Renal pelvis (tissue), 4 donors: ENCODE measurements around the gene HOXD3. TPM values are rescaled to one million over a fixed set of nuclear protein-coding genes. Genes with fewer than 3 reads are reported as not detected.

Experiments used
- DNase-seq: peaks from one replicate; pipeline ENCODE4 v3.0.0-alpha.2; 2013
- polyA plus RNA-seq, 3 donors: library from polyadenylated mRNA; unstranded; fragments of 120-200 nt; gene quantifications; one replicate each; pipeline ENCODE4 v1.2.1, GENCODE V29; 2013; ENCODE audit not compliant: insufficient read length in 3 of 3

HOXD3 gene
- polyA plus RNA-seq, 3 donors: 26.0 to 32.8 (median 28.9) TPM

DNA sequence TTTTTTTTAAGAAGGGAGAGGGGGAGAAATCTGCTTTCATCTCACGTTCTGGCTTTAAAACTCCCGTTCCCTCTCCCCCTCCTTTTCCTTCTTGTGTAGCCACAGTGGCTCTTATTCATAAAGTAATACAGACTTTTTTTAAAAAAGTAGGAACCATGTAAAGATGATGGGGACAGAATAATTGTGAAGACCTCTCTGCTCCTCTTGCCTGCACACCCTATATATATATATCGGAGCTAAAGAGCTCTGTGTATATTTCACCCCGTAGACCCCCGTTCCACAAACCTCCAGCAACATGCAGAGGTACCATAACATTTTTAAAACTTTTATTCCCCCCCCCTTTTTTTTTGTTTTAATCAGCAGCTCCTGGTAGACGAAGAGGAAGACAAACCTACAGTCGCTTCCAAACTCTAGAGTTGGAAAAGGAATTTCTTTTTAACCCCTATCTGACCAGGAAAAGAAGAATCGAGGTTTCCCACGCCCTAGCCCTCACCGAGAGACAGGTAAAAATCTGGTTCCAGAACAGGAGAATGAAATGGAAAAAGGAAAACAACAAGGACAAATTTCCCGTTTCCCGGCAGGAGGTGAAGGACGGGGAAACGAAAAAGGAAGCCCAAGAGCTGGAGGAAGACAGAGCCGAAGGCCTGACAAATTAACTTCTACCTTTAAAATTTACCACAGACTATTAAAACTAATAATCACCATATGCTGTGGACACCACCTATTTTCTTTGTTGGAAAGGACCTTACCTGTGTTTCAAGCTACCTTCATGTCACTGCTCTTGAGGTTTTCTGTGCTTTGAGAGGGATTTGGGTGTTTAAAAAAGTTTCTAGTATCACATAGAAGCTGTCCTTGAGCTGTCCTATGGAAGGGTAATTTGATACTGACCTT, 25.9 kb upstream of the HOXD3 start:
- DNase-seq: no peak

DNA sequence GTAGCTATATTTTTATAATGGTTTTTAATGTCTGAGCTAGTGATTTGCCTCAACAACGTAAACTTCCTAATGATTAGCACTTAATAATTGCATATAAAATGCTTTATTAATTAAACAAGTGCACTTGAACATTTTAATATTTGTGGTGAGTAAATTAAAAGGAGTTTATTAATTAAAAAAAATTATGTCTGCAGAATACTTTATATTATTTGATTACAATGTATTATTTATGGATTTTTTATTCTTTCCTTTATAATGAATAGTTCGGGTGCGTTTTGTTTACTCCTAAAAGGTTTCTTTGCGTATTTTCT, 25.3 kb upstream of the HOXD3 start:
- no peak for DNase-seq

DNA sequence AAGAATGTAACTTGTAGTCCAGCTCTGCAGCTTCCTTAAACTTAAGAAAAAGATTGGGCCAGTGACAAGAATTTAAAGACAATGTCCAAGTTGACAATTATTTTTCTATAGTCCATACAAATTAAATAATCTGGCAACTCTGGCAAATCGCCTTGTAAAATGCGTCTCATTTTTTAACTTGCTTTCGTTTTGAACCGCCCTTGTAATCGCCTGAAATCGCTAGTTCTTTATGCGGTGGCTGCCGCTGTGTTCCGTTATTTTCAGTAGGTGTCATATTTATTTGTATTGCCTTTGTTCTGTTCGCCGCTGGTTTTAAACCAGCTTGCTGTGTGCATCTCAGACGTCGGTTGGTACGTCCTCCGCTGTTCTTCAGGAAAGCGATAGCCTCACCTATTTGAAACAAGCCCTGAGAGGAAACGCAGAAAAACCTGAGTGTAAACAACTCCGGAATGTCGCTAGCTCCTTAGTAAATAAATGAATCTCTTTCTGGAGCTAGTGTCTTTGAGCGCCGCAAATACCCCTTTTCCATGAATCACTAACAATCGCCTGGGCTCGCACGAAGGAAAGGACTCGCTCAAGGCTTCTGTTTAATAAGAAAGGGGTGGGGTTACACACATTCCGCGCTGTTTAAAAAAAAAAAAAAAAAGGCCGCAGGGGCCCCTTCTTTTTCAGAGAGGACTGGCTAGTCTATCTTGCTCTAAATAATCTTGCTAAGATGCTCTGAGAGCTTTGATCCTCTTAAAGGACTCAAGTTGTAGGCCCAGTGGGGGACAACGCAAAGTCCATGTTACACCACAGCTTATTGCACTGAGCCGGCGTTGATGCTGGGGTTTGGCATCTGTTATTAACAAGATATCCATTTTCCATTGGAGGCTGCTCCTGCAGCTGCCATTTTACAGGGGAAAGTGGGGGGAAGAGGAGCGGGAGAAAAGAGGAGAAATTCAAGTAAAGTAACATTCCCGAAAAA, 24.6 kb upstream of the HOXD3 start:
- DNase-seq: no peak

DNA sequence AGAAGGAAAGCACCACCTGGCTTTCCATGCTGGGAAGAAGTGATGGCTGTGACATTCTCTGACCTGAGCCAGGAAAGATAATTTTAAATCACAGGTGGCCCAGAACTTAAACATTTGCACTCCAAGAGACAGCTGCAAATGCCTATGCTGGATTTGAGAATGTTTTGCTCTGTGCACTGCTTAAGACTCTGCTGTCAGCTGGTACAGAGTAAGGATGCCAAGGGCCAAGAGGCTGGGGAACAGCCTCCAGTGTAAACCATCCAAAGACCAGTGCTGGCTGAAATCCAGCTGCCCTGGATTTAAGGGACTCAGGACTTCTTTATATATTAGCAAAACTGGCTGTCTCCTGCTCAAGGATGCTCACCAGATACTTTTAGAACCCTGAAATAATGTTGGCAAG, 23.7 kb upstream of the HOXD3 start:
- no peak for DNase-seq

DNA sequence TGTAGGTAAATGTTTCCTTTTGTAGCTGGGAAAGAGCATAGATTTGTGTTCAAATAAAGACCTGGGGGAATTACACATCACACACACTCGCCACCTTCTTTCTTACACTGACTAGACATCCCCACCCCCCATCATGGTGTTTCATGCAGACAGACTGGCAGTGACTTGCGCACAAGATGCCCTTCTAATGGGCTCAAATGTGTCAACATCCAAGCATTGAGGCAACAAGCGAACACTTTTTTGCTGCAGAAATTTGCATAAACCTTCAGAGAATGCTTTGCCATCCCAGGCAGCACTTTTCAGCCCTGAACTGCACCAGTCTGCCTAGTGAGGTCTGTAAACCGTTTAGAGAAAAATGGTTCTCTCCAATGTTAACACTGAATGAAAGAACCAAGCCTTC, 23.1 kb upstream of the HOXD3 start:
- DNase-seq: no peak

DNA sequence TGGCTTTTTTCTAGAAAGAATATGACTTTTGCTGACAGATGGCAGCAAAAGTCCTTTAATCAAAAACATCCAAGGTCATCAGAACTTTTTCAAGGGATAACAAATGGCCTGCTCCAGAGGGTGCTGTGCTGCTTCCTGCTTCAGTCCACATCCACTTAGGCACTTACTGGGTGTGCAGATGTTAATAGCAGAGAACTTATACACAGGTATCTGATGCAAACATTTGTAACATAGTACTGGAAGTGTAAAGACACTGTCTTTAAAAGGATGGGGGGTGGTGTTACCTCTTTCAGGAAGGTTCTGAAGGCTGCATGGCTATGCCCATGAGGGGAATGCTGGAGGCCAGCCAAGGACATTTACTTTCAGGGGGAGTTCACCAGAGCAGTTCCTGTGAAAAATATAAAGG, 22.1 kb upstream of the HOXD3 start:
- DNase-seq: peak; percentile 82

DNA sequence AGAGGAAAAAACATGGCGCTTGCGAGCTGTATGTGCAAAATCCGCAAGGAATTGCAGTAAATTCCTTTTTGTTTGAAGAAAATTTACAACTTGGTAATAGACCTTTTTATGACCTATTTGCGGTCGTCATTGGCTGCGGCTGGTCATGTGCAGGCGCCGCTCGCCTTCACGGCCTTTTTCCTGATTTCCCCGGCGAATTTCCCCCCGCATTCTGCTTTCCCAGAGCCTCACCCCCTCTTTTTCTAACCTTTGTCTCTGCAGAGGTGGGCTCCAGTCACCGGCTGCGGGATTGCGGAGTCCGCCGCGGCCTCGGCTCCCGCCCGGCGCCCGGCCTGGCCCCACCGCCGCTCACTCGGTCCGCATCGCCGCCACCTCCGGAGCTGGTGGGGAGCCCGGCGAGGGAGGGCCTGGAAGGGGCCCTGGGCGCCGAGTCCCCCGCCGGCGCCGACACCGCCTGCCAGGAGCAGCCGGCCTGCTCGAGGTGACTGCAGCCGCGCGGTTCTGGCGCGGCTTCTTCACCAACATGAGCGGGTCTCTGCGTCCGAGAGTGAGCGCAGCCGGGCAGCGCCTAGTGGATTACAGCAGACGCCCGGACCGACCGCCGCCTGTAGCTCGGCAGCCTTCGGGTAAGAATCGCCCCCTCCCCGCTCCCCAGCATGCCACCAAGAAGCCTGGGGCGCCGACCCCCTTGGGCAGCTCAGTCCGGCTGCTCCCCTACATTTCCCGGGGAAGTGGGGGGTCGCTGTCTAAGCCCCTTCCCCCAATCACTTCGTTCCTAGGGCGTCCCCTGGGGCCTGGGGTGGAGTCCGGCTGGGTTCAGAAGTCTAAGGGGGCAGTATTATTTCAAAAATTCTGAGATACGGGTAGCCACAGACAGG, 20.5 kb upstream of the HOXD3 start:
- peak; percentile 91 for DNase-seq

DNA sequence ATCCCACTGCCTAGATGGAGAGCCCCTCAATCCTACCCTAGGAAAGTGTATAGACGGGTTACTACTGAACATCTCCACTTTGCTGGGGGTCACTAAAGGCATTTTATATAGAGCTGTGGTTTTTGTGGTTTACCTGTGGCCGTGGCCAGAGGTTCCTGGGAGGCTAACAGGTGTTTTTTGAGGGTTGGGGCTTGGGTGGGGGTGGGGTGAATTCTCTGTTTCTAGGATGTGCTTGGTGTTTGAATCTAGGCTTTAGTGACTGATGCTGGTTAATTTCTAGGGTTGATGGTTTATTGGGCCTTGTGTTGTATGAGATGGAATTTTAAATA, 19.9 kb upstream of the HOXD3 start:
- DNase-seq: no peak

DNA sequence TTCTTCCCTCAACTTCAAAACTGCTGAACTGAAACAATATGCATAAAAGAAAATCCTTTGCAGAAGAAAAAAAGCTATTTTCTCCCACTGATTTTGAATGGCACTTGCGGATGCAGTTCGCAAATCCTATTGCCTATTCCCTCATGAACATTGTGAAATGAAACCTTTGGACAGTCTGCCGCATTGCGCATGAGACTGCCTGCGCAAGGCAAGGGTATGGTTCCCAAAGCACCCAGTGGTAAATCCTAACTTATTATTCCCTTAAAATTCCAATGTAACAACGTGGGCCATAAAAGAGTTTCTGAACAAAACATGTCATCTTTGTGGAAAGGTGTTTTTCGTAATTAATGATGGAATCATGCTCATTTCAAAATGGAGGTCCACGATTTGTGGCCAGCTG, 19.2 kb upstream of the HOXD3 start:
- DNase-seq: no peak

DNA sequence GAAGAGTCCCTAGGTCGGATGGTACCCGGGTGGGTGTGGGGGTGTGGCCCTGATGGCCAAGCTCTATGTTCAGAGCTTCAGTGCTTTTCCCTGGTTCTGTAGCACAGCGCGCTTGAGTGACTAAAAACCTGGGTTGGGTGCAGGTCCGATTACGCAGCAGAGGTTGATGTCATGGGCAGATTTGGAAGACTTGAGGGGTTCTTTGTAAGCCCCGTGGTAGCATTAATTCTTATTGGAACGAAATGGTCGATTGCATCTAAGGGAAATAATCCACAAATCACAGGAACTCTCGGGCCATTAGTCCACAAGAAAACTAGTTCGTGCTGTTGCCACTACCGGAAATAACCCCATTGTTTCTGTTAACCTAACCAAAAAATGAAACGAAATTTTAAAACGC, 18.6 kb upstream of the HOXD3 start:
- DNase-seq: peak; percentile 80

DNA sequence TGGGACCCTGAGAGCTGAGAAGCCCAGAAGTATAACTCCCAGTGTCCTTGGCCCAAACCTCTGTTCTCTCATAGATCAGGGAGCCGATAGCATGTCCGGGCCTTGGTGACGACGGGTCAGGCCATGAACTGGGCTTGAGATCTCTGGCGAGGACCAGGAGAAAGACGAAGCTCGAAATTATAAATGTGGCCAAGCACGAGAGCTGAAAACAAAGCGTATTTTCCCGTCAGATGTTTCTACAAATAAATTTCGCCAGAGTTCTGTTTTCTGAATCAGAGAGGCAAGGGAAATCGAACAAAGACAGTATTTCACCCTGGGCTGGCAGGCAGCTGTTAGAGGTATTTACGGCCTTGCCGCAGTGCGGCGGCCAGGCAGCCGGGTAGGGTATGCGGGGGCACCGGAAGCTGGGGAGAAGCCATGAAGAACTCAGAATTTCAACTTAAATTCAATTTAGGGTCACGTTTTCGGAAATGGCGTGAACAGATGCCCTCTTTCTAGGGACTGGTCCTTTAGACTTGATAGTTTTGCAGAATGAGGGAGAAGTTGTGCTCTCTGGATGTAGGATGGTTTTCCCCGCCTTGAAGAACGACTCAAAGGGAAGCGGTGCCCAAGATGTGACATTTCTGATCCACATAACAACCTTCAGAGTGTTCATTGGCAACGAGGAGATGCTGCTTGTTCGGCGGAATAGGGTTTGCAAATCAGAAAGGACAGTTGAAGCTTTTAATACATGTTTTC, 18.0 kb upstream of the HOXD3 start:
- no peak for DNase-seq

DNA sequence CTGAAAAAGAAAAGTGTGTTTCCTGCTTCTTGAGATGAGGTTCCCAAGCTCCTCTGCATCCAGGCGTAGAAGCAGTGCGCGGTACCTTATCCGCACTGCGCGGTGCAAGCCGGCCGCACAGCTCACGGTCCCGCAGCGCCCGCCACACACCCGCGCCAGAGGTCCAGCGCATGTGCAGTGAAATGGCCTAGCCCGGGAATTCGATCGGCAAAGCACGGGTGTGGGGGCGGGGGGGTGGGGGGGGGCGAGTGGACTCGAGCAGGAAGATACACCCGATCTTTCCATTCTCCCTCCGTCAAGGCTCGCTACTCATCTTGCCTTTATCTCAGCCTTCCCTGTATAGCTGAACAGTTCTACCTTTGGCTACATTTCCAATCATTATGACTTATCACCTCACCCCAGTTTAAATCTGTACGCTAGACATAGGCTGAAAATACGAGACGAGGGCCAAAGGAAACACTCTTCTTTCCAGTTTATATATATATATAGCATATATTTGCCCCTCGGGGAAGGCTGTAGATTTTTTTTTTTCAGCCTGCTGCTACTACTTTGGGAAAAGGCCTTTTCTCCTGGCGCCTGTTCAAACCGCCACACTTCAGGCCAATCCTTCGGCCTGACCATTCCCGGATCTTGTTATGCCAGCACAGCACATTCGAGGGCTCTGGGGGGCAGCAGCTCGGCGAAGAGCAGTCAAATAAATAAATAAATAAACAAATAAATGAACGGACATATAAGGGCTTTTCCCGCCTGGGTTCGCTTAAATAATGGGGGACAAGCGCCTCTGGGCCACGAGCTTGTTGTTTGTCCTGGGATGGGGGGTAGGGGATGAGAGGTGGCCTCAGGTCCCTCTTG, 17.2 kb upstream of the HOXD3 start:
- no peak for DNase-seq

DNA sequence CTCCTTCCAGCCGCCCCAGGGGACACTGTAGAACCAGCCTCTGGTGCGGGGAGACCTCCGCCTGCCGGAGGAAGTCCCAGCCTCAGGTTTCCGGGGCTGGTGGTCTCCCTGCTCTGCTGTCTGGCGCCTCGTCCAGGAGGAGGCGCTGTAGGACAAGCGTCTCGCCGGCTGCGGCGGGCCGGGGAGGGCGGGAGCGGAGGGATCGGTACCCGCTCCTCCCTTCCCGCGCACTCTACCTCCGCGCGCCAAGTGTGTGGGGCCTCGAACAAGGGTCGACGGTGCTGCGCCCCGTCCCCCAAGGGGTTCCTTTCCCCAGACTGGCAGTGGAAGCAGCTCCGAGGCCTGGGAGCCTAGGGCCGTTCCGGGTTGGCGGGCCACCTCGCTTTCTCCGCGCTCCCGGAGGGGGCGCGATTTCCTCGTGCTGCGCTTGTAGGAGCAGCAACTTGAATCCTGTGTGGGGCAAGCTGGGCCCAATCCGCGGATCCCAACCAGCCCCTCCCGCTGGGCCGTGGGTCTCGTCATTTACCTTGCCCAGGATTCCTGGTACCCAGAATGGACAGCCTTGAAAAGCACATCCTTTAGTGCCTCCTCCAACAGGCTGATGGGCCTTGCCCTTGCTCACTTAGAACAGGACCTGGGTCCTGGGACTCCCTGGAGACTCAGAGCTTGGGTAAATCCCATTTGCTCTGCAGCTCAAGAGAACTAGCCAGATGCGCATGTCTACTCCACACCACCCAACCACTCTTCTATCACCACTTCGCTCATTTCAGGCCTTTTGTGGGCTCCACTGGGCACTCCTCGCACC, 16.4 kb upstream of the HOXD3 start:
- DNase-seq: peak; percentile 91

DNA sequence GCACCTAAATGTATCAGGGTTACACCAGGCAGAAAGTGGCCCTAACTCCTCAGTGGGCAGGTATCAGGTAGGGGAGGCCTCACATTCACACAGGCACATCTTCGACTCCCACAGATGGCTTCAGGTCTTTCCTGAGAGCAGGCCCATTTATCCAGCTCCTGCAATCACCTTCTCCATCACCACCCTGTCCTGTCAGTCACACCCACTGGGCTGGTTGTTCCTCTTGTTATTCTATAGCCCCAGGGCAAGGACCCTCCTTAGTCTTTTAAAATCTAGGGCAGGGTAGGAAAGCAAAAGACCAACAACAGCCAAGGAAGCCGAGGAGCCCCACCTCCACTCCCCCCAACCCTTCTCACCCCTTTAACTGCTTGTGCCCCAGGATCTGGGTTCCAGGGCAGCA, 14.8 kb upstream of the HOXD3 start:
- no peak for DNase-seq

DNA sequence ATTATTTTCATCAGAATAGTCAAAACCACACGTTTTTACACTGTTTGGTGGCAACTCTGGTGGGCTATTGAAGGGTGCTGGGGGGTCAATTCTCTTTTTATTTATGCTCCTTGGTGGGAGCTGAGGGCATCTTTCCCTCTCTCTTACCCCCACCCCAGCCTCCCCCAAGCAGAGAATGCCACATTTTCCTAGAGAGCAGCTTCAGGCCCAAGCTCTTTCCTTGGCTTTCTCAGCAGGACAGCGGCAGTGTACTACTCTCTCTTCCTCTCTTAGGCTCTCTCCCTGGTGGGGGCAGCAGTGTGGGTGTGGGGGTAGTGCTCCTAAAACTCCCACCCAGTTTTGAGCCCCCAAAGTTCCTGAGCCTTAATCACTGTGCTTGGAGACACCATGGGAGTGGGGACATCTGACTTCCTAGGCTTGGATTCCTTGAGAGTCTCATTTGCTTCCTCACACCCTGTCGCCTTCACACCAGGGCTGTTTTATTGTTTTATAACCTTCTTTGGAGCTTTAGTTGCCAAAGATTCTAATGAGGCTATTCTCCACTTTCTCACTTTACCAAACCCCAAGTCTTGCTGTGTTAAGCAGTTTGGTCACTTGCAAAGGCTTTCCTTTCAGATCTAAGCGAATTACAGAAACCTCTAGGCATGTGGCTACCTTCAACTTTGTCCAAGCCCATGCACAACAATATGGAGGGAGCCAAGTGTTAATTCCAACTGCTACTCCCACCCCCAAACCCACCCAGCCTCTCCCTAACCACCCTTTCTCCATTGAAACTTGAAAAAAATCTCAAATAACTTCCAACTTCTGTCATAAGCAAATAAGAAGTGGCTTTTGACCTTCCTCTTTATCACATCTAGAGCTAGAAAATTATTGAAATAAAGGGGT, 11.8 kb upstream of the HOXD3 start:
- DNase-seq: no peak

DNA sequence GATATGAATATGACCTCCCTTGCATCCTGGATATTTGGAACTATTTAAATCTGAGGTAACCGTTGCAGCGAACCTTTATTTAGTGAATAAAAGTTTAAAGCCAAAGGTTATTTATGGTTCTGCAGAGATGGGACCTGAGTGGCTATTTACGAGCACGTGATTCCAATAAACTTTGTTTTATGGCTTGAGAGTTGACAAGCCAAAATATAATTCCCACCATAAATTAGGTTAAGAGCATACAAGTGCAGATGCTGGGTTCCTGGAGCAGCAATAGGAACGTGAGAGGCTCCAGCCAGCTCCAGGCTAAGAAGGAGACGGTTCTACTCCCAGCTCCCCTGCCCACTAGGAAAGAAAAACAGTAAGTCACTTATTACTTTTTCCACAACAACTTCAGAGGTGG, 11.0 kb upstream of the HOXD3 start:
- DNase-seq: peak; percentile 86

DNA sequence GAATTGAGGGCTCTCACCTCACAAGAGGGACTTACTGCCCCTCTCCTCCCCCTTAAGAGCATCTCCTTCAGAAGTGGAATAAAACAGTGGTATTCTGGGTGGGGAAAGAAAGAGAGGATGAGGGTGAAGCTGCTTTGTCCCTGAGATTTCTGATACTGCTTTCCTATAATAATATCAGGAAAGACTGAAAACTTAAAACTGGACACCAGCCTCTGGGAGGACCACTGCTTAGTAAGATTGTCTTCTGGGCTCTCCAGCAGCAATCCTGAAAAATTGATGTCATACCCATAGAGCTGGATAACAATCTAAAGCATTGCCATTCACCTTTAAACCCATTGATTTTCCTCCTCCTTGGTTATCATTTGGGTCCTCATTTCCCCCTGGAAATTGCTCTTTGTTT, 10.5 kb upstream of the HOXD3 start:
- no peak for DNase-seq

DNA sequence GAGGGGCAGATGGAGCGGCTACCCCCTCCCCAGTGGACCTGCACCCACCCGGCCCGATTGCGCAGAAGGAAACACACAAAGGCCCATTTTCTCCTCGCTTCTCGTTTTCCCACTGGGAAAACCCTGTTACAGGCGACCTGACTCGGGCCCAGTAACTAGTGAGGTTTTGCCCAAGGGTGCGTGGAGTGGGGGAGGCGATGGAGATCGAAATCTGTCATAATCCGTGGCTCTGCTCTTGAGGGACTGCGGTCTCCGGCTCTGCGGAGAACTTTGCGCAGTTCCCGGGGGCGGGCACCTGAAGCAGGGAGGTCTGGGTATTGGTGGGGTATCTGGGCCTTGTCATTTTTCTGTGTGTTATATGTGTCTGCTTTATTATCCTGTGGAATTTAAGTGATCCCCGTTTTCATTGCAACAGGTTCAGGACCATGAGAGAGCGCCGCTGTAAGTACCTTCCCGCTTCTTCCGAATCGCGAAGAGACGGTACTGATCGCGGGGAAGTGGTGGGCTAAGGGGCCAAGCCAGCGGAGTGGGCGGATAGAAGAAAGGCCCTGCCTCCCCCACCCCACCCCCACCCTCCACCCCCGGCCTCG, 9.8 kb upstream of the HOXD3 start:
- no peak for DNase-seq
